ENCODE measurements around the gene ATF4.

DNA sequence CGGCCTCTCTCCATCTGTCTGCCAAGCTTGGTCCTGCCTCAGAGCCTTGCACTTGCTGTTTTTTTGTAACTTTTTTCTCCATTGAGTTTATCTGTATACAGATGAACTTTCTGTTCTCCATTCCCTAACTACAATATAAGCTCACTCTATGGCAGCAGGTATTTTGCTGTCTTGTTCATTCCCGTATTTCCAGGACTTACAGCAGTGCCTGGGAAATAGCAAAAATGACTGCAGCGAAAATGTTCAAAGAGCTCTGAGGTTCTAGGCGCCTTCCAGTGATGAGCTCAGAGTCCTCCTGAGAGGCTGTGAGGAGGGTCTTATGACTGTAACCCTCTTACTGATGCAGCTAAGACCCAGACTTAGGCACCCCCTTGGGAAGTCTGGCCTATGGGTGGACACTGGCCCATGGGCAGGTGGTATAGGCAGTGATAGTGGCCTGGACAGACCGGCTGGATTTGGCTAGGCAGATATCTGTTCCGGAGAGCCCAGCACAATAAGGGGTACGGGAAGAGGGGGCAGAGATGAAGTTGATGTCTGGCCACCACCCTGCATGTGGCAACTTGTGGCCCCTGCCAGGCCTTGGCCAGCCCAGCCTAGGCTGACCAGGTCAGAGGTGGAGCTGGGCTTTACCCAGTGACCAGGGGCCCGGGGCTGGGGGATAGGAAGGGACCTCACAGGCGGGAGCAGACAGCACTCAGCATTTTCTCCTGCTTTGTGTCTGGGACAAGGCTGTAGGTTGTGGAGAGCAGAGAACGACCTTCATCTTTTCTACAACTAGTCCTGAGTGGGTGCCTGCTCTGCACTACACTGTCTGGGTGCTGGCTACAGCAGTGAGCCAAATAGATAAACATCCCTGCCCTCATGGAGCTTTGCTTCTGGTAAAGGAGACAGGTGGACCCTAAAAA lies 4.6 kb downstream of the ATF4 start:
- TF ChIP-seq, protein P1, sequence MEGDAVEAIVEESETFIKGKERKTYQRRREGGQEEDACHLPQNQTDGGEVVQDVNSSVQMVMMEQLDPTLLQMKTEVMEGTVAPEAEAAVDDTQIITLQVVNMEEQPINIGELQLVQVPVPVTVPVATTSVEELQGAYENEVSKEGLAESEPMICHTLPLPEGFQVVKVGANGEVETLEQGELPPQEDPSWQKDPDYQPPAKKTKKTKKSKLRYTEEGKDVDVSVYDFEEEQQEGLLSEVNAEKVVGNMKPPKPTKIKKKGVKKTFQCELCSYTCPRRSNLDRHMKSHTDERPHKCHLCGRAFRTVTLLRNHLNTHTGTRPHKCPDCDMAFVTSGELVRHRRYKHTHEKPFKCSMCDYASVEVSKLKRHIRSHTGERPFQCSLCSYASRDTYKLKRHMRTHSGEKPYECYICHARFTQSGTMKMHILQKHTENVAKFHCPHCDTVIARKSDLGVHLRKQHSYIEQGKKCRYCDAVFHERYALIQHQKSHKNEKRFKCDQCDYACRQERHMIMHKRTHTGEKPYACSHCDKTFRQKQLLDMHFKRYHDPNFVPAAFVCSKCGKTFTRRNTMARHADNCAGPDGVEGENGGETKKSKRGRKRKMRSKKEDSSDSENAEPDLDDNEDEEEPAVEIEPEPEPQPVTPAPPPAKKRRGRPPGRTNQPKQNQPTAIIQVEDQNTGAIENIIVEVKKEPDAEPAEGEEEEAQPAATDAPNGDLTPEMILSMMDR (conservative IDR thresholded peaks at IDR 0.05; ENCODE audit: low read length) = no peak
- TF ChIP-seq EZH2phosphoT487 (IDR thresholded peaks at IDR 0.05; ENCODE audit: borderline replicate concordance) = no peak

Measured in Loucy (cell line).